GM11168 (cell line): ENCODE data around the gene BBS7.

Experiments
- in situ Hi-C: fragments of 300-500 bp; cut with MboI; formaldehyde crosslinking; loops from one replicate; pipeline ENCODE4 v1.12.0; 2022; ENCODE audit warnings: low sequenced_read_pairs; ENCODE audit not compliant: unreplicated experiment

BBS7 gene

DNA sequence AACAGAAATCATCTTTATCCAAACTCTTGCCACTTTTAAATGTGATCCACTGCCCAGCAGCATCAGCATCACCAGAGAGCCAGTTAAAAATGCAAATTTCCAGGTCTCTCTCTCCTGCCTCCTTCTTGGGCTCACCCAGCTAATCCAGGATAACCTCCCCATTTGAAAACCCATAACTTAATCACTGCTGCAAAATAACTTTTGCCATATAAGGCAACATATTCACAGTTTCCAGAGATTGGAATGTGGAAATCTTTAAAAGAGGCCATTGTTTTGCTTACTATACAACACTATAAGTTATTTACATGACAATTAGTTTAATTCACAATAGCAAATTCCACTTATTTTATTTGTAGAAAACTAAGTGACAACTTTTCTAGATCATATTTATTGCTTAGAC is 74.0 kb downstream of the BBS7 start:
- in situ Hi-C loops, result no loop called here

DNA sequence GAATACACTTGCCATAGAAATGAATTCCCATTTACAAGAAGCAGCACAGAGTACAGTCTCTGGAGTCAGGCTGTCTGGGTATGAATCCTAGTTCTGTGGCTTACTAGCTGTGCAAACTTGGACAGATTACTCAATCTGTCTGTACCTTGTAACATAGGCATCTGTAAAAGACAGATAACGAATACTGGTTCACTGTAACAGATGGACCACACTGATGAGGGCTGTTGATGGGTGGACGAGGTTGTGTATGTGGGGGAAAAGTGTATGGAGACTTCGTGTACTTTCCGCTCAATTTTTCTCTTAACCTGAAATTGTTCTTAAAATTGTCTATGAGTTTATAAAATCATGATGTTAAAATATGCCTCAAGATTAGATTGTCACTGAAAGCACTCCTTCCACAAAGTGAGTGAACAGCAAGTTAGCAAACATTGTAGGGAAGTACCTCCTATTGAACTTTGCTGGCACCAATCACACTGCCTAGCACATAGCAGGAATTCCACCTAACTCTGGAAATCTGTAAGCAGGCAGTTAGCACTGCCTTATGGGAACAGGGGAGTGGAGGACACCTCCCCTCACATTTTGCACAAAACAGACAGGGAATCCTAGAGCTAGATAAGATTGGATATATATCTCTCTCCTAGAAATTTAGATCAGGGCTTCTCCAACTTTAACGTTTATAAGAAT is 75.6 kb downstream of the BBS7 start:
- in situ Hi-C loops, result no loop called here

DNA sequence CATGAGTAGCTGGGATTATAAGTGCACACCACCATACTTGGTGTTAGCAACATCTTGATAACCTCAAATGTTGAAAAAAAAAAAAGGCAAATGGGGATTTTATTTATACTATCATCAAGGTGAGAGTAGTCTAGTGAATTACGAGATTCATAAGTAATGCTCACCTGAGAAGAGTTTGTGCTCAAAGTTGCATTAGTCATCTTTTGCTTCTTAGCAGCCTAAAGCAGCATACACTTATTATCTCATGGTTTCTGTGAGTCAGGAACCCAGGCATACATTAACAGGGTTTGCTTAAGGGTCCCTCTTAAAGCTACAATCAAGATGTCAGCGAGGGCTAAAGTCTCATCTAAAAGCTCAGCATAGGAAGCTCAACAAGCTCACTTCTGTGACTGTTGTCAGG is 77.3 kb downstream of the BBS7 start:
- in situ Hi-C loops, result no loop called here

DNA sequence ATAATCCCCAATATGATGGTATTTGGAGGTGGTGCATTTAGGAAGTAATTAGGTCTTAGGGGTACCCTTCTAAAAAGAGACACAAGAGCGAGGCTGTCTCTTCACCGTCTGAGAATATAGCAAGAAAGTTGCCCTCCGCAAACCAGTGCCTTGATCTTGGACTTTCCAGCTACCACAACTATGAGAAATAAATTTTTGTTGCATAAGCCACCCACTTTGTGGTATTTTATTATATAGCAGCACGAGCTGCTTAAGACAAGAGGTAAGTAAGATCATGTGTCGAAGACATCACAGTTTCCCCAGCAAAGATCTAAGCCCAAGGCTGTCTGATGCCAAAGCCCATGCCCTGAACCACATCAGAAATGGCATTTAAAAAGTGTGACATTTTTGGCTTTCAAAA is 78.8 kb downstream of the BBS7 start:
- in situ Hi-C loops, result no loop called here

DNA sequence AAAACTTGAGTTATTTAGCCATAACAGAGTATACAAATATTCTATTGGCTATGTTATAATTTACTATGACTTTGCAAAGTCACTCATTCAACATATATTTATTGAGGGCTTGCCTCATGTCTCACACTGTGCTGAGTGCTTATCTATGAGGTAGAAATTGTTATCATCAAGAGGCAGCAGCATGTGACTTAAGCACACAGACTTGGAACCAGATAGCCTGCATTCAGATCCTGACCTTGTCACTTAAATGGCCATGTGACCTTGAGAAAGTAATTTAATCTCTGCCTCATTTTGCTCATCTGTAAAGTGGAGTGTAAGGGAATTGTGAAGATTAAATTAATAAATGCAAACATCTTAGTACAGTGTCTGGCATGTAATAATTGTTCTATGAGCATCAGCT is 79.3 kb downstream of the BBS7 start:
- in situ Hi-C loops, result no loop called here

DNA sequence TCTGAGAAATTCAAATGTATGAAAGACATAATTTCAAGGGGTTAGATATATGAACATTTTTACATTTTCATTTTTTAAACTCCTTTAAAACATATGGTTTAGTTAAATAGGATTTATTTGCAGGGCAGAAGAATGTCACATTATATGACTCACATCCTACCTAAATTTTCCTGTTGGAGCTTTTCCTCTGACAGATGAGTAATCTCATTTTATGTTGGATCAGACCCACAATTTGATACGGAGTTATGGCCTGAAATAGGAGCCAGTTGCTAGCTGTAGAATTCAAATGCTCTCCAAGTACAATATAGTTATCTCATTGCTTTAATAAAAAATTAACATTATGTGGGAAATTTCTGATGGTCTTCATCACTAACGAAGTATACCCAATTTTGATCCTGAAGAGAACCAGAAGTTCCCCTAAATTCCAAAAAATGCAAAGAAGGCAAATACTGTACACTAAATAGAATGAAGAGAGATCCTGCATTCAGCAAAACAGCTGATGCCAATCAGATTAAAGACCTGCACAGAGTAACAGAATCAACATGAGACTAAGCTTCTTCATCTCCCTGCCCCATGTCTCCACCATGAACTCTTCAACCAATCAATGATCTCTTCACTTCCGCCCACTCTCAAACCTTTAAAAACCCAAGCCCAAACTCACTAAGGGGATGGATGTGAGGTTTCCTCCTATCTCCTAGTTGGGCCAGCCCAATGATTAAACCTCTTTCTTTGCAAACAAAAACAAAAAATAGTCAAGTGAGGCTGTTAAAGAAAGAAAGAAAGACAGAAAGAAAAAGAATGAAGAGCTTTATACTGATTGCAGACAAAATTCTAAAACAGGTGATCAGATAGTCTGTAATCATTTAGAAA is 80.1 kb downstream of the BBS7 start:
- in situ Hi-C loops, result no loop called here

DNA sequence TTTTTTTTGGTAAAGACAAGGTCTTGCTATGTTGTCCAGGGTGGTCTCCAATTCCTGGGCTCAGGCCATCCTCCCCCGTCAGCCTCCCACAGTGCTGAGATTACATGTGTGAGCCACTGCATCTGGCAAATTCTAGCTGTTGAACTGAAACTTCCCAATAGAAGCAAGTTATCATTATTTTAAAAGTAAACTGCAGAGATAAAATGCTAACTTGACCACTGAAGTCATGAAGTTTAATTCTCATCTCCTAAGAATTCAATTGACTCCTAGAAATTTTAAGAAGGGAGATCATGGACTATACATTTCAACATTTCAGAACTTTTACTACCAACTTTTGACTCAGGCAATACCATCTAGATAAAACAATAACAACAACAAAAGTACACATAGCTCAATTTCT is 80.8 kb downstream of the BBS7 start:
- in situ Hi-C loops, result no loop called here

DNA sequence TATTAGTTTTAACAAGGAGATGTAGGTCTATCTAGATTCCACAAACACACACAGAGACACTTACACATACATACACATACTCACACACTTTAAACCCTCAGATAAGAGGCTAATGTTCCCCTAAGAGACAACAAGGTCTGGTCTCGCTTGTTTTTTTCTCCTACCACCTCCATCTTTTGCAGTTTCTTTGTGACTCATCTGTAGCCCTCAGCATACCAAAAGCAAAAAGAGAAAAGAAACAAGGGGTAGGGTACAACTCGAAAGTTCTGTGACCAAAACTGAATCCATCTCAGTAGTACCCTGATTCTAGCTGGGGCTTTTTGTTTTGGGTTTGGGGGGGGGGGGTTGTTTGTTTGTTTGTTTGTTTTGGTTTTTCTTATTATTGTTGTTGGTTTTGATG is 81.4 kb downstream of the BBS7 start:
- in situ Hi-C loops, result no loop called here

DNA sequence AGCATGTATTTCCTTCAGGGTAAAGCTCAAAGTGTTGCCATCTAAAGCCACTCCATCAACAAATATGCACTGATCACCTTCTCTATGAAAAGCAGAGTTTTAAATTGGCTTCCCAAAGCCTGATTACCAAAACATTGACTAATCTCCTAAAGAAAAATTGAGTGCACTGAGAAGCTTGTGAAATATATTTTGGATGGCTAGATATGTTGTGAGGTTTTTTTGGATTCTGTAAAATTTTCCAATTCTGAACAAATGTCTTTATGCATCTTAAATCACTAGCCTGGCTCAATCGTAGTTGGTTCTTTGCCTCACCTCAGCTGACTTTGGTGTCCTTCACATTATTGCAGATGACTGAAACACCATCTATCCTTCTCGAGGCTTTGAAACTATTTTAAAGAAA is 84.1 kb downstream of the BBS7 start:
- in situ Hi-C loops, result no loop called here

DNA sequence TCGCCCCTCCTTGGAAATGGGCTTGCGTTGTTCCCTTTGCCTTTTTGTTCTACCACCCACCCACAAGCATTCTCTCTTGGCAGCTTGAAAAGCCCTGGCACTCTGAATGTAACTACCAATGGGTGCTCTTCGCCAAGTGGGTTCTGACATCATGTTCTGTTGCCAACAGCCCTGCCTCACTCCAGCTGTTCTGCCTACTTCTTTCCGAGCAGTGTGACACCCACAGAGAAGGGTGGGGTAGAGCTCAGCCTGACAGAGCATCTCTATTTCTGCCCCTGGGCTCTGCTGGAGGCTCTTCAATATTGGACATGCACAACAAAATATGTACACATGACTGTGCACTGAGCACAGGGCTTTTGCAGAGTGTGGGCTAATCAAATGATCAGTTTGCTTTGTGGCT is 84.8 kb downstream of the BBS7 start:
- in situ Hi-C loops, result no loop called here

DNA sequence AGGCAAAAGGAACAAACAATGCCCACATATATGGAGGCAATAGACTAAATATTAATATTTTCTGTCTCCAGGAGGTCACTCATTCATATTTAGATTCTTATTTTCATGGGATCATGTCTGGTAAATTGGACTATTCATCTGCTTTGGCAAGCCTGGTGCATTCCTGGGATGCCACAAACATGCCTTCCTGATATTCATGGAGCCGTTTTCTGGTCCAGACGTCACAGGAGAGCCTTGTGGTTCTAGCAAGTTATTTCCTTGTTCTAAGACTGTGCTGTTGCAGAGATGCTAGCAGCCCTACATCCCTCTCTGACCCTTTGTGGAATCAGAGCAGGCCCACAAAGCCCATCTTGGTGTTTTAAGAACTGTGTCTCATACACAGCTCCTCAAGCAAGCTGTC is 85.3 kb downstream of the BBS7 start:
- in situ Hi-C loops, result no loop called here

DNA sequence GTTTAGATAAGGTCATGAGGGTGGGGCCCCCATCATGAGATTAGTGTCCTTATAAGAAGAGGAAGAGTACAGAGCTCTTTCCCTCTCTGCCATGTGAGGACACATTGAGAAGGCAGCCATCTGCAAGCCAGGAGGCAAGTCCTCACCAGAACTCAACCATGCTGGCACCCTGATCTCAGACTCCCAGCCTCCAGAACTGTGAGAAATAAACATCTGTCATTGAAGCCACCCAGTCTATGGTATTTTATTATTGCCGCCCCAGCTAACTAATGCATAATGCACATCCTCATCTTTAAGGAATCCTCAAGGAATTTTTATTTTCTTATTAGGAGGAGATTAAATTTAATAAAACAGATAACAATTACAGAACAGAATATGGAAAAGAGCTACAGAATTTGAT is 85.9 kb downstream of the BBS7 start:
- in situ Hi-C loops, result no loop called here

DNA sequence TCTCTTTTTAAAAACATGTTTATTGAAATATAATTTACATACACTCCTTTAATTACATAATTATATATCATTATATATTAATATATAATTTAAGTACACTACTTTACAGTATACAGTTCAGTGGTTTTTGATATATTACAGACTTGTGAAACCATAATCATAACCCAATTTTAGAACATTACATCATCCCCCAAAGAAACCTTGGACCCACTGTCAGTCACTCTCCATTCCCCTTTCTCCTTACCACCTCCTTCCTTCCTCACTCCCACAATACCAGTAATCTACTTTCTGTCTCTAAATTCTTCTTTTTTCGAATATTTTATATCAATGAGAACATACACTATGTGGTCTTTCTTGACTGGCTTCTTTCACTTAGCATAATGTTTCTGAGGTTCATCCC is 87.1 kb downstream of the BBS7 start:
- in situ Hi-C loops, result no loop called here

DNA sequence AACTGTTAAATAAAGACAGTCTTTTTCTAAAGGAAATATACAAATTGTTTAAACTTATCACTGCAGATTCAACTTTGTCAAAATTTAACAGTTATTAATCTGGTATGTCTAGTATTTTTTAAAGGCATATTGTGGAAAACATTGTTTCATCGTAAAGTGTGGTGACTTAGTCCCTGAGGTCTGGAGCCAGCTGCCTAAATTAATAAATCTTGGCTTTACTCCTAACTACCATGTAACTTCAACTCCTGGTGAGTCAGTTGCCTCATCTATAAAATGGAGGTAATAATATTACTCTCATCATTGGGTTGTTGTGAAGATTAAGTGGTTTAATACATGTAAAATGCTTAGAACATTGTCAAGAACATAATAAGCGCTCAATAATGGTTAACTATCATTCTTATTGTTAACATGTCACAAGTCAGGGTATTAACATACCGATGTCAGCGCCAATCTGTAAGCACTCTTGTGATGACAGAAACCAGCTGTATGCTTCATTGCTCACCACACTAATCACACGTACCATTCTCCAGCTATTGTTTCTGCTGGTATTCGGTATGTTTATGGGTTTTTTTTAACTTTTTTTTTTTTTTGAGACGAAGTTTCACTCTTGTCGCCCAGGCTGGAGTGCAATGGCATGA is 91.2 kb downstream of the BBS7 start:
- in situ Hi-C loops, result no loop called here

DNA sequence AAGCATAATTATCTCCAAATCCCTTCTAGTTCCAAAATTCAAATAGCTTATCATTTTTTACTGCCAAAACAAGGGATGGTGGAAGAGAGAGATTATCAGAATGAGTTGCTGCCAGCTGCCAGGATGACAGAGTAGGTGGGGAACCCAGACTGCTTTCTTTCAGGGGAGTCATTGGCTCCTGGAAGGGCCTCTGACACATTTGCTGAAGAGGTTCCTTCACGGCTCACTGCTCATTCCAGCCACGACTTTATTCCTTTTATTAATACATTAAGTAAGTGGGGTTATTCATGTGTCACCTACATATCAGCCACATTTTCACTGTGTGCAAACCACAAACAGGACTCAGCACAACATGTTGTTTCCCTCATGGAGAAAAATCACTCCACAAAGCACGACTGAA is 92.6 kb downstream of the BBS7 start:
- in situ Hi-C loops, result no loop called here

DNA sequence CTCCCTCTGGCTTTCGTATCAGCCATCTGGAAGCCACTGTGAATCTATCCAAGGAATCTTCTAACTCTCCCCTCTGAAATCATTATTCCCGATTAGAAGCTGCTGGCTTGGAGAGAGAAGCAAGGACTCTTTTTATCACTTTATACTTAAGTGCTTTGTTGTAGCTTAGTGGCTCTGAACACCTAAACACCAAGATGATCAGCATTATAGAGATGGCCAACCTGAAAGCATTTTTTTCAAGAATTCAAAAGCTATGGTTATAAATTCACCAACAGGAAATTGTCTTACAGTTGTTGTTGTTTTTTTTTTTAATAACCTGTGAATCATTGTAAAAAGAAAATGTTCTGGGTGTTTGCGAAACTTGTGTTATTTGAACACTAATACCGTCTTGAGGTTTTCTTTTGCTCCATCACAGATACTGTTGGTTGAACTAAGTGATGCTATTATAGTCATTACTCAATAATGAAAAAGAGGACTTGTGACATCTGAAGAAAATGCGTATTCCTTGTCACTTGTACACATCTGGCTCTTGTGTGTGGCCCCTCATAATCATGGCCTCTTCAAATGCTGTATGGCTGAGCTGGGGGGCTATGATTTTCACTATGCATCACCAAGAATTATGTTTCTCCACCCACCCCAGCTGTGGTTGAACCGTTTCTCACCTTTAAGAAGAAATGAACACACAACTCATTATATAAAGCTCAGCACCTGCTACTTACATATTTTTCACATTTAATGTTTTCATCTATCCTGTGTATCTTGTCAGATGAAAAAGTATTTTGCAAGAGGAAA is 93.5 kb downstream of the BBS7 start:
- in situ Hi-C loops, result no loop called here
